Ovary (tissue), 3 donors: ENCODE results near the gene KCTD3.

Source experiments
- POLR2A ChIP-seq: fragments of 450-650 bp; IDR thresholded peaks from one replicate; pipeline ENCODE4 v1.6.1; 2017; ENCODE audit warnings: antibody characterized with exemption, mild to moderate bottlenecking, moderate library complexity
- TF ChIP-seq, protein P1 (sequence below), 3 donors: fragments of 450-650 bp in 2 of 3; fragments of 200-600 bp in 1 of 3; IDR thresholded peaks; one replicate each; pipeline versions ENCODE4 v1.5.1 to v1.8.0; 2016 to 2022; ENCODE audit warnings: antibody characterized with exemption in 3 of 3, mild to moderate bottlenecking in 1 of 3
- donor health status: DM: no; HTN: no; CAD: no.

DNA sequence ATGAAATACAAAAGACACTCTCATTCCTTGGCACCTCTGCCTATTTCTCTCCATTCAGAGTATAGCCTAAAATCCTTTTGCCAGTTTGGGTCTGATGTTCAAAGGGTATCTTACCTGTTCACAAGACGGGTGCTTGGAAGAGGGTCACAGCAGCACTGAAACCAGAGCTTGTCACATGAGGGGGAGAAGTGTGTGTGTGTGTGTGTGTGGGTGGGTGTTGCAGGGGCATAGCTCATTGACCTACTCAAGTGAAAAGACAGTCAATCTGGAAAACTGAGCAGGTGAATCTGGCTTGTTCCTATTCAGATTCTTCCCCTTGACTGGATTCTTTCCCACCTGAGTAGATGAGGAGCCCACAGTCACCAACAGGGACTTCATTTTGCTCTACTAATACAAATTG is 63.9 kb downstream of the KCTD3 start:
- TF ChIP-seq, protein P1, sequence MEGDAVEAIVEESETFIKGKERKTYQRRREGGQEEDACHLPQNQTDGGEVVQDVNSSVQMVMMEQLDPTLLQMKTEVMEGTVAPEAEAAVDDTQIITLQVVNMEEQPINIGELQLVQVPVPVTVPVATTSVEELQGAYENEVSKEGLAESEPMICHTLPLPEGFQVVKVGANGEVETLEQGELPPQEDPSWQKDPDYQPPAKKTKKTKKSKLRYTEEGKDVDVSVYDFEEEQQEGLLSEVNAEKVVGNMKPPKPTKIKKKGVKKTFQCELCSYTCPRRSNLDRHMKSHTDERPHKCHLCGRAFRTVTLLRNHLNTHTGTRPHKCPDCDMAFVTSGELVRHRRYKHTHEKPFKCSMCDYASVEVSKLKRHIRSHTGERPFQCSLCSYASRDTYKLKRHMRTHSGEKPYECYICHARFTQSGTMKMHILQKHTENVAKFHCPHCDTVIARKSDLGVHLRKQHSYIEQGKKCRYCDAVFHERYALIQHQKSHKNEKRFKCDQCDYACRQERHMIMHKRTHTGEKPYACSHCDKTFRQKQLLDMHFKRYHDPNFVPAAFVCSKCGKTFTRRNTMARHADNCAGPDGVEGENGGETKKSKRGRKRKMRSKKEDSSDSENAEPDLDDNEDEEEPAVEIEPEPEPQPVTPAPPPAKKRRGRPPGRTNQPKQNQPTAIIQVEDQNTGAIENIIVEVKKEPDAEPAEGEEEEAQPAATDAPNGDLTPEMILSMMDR (IDR thresholded peaks at IDR 0.05): no peak
- TF ChIP-seq POLR2A: no peak
